ENCODE measurements around the gene CEACAM8.
"Not testable (repeated sequence)": the region's sequence is repeated elsewhere in the genome, so short reads cannot be mapped to it uniquely, and the experiment has no call there.

CEACAM8 gene

DNA sequence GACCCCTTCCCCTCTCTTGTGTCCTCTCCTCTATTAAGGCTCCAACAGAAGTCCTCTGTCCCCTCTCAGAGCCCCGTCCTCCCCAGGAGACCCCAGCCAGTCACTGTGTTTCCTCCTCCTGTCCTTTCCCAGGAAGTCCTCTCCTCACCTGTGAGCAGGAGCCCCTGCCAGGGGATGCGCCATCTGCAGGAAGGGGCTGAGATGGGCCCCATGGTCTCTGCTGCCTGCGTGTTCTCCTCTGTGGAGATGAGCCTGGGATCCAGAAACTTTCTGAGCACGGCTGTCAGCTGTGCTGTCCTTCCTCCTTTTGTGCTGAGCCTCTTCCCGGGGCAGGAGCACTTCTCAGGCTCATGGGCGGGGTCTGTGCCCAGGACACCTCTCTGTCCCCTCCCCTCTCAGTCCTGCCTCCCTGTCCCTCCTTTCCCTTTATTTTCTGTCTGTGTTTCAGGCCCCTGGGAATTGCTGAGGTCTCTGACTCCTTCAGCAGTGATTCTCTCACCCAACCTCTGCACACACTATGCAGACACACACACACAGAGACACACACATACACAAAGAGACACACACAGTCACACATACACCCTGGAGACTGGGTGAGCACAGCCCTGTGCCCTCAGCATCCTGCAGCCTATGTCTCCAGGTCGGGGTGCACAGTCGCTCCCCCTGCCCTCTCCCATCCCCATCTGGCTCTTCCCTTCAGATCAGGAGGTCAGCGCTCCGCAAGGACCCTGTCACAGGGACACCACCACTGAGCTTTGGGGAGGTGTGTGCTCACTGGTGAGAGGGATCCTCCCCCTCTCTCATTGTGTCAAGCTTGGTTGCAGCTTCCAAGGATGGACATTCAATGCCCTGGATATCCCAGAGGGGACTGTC, at the start of gene CEACAM8:
CEACAM8 (minus strand) TSS at position 308 of the 873 bp plus-strand sequence; CDS start at position 212, 96 bp downstream.
- H3K27me3 Mint-ChIP-seq, result peaks cover 58% of the 10 kb centered on the region
- no peaks in the 10 kb centered on the region for H3K9me3 Mint-ChIP-seq
- ATAC-seq (replicated peaks; ENCODE audit: extremely low read depth, poor library complexity, severe bottlenecking) (no peak), DNase-seq (ENCODE audit: low spot score in 2 of 2) (no peak)
- peaks cover 6% of the 10 kb centered on the region for H3K4me1 Mint-ChIP-seq
- H3K4me3 Mint-ChIP-seq, result no peak within 1 kb of the TSS
- H3K36me3 Mint-ChIP-seq (ENCODE audit: insufficient read depth), result no peaks in the 10 kb centered on the region
- no peak within 1 kb of the TSS for H3K27ac Mint-ChIP-seq (ENCODE audit: low read depth)

- not testable (repeated sequence) for H3K4me3 Mint-ChIP-seq, H3K27me3 Mint-ChIP-seq
Observed at GRCh38 chr19:42639324-42640092, 44.8 kb upstream of the CEACAM8 start.

GRCh38 chr19:42635233-42635539, 40.5 kb upstream of the CEACAM8 start:
- H3K36me3 Mint-ChIP-seq (ENCODE audit: insufficient read depth), result no peaks in the 10 kb centered on the region
- H3K4me3 Mint-ChIP-seq, result no peak overlapping the region
- H3K27ac Mint-ChIP-seq (ENCODE audit: low read depth), result no peak overlapping the region
- DNase-seq (ENCODE audit: low spot score in 2 of 2) (no peak), ATAC-seq (replicated peaks; ENCODE audit: extremely low read depth, poor library complexity, severe bottlenecking) (no peak)
- H3K27me3 Mint-ChIP-seq, result peaks cover 20% of the 10 kb centered on the region
- H3K9me3 Mint-ChIP-seq, result no peaks in the 10 kb centered on the region
- no peaks in the 10 kb centered on the region for H3K4me1 Mint-ChIP-seq

More at GRCh38 chr19:42639324-42640092, 44.8 kb upstream of the CEACAM8 start:
- not testable (repeated sequence) for H3K4me1 Mint-ChIP-seq; H3K36me3 Mint-ChIP-seq (ENCODE audit: insufficient read depth); H3K27ac Mint-ChIP-seq (ENCODE audit: low read depth); DNase-seq (ENCODE audit: low spot score in 2 of 2); ATAC-seq (replicated peaks; ENCODE audit: extremely low read depth, poor library complexity, severe bottlenecking); H3K9me3 Mint-ChIP-seq

DNA sequence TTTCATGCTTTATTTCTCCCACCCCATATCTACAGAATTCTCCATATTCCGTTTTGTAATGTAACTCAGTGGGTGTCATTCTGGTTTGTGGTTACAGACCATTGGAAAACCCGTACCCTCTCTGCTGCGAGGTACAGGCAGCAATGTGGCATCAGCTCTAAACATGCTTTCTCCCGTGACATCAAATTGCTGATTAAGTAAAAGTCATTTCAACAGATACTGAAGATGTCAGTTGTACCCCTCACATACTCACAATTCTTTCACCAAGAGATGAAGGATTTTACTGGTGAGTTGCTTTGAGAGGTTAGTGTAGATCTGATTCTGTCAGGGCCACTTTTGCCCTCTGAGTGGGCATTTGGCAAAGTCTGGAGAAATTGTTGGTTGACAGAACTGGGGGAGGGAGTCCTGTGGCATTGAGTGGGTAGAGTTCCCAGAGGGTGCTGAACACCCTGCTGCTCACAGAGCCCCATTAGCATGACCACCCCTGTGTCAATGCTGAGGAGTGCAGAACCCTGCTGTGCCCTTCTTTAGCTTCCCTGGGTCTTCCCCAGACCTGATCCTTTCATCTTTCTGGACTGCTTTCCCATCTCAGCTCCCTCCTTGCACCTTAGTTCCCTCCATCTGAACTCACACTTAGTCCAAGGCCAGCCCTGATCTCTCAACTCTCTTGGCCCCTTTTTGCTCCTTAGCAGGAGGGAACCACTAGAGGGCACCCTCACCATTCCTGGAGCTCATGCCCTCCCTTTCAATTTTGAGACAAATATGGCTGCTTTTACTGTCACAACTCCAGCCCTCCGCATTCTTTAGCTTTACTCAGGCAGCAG, 39.9 kb upstream of the CEACAM8 start:
- H3K4me1 Mint-ChIP-seq, result no peaks in the 10 kb centered on the region
- H3K9me3 Mint-ChIP-seq, result no peaks in the 10 kb centered on the region
- no peaks in the 10 kb centered on the region for H3K36me3 Mint-ChIP-seq (ENCODE audit: insufficient read depth)
- H3K27me3 Mint-ChIP-seq, result peaks cover 20% of the 10 kb centered on the region
- no peak for ATAC-seq (replicated peaks; ENCODE audit: extremely low read depth, poor library complexity, severe bottlenecking)
- DNase-seq (ENCODE audit: low spot score in 2 of 2), result no peak
- H3K27ac Mint-ChIP-seq (ENCODE audit: low read depth), result no peak overlapping the region
- H3K4me3 Mint-ChIP-seq, result no peak overlapping the region

GRCh38 chr19:42629191-42629590, 34.5 kb upstream of the CEACAM8 start:
- peaks cover 52% of the 10 kb centered on the region for H3K27me3 Mint-ChIP-seq
- H3K36me3 Mint-ChIP-seq (ENCODE audit: insufficient read depth), result no peaks in the 10 kb centered on the region
- H3K9me3 Mint-ChIP-seq, result no peaks in the 10 kb centered on the region
- DNase-seq (ENCODE audit: low spot score in 2 of 2) (no peak), ATAC-seq (replicated peaks; ENCODE audit: extremely low read depth, poor library complexity, severe bottlenecking) (no peak)
- no peak overlapping the region for H3K4me3 Mint-ChIP-seq
- H3K27ac Mint-ChIP-seq (ENCODE audit: low read depth), result no peak overlapping the region
- H3K4me1 Mint-ChIP-seq, result no peaks in the 10 kb centered on the region

DNA sequence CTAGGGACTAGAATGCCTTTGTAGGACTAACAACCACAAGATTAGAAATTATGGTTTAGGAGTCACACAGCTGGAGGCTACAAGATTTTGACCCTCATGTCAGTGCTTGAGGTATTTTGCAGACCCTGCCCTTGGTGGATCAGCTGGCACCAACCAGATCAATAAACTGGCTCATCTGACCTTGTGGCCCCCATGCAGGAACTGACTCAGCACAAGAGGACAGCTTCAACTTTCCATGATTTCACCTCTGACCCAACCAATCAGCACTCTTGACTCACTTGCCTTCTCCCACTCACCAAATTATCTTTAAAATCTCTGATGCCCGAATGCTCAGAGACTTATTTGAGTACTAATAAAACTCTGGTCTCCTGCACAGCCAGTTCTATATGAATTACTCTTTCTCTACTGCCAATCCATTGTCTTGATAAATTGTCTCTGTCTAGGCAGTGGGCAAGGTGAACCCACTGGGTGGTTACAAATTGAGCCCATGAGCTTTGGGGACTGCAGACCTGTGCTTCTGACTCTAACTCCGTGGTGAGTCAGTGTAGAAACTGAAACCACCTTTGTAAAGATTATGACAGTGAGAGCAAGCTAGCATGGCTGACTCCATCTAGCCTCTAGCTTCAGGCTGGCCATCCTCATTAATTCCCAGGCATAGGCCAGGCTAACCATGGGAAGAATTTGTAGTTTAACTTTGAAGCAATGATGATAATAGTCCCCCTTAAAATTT, 33.9 kb upstream of the CEACAM8 start:
- DNase-seq (ENCODE audit: low spot score in 2 of 2), result no peak
- no peaks in the 10 kb centered on the region for H3K9me3 Mint-ChIP-seq
- no peak for ATAC-seq (replicated peaks; ENCODE audit: extremely low read depth, poor library complexity, severe bottlenecking)
- no peak overlapping the region for H3K27ac Mint-ChIP-seq (ENCODE audit: low read depth)
- H3K4me1 Mint-ChIP-seq, result no peaks in the 10 kb centered on the region
- H3K4me3 Mint-ChIP-seq, result no peak overlapping the region
- peaks cover 58% of the 10 kb centered on the region for H3K27me3 Mint-ChIP-seq
- H3K36me3 Mint-ChIP-seq (ENCODE audit: insufficient read depth), result no peaks in the 10 kb centered on the region

DNA sequence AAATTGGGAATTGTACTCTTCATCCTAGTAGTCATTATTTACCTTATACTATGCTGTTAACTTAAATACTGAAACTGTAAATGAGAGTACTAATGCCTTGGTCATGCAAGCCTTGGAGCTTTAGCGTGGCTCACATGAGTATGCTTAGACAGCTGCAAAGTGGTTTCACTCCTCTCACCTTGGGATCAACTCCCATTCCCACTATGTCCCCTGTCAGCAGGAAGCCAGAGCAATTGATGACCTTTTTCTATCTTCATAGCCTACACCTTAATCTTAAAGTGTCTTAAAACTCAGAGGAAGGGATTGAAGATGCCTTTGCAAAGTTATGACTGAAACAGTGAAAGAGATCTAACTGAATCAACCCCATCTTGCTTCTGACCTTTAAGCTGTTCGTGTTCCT, 33.2 kb upstream of the CEACAM8 start:
- Mint-ChIP-seq H3K9me3 (no peaks in the 10 kb centered on the region), H3K4me1 (no peaks in the 10 kb centered on the region), H3K27me3 (peaks cover 56% of the 10 kb centered on the region), H3K36me3 (ENCODE audit: insufficient read depth) (no peaks in the 10 kb centered on the region), H3K27ac (ENCODE audit: low read depth) (no peak overlapping the region), H3K4me3 (no peak overlapping the region)
- ATAC-seq (replicated peaks; ENCODE audit: extremely low read depth, poor library complexity, severe bottlenecking) (no peak), DNase-seq (ENCODE audit: low spot score in 2 of 2) (no peak)

GRCh38 chr19:42626181-42626580, 31.5 kb upstream of the CEACAM8 start:
- Mint-ChIP-seq H3K4me1 (no peaks in the 10 kb centered on the region), H3K36me3 (ENCODE audit: insufficient read depth) (no peaks in the 10 kb centered on the region), H3K4me3 (no peak overlapping the region), H3K27me3 (peaks cover 53% of the 10 kb centered on the region), H3K9me3 (no peaks in the 10 kb centered on the region), H3K27ac (ENCODE audit: low read depth) (no peak overlapping the region)
- ATAC-seq (replicated peaks; ENCODE audit: extremely low read depth, poor library complexity, severe bottlenecking) (no peak), DNase-seq (ENCODE audit: low spot score in 2 of 2) (no peak)

DNA sequence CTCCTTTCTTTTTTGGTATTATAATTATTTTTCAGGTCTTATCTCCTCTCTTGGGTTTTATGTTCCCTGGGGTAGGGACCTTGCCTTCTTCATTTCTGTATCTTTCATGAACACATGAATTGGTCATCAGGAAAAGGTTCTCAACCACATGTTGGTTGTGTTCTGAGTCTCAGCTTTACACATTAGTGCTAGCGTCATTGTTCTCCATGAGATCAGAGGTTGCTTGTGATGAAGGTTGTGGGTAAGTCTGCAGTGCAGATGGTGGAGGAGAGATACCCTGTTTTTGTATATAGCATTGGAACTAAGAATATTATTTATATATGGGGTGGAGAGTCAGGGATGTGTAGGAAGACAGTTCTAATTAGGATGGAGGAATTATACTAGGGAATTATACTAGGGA, 24.5 kb upstream of the CEACAM8 start:
- ATAC-seq (replicated peaks; ENCODE audit: extremely low read depth, poor library complexity, severe bottlenecking) (no peak), DNase-seq (ENCODE audit: low spot score in 2 of 2) (no peak)
- Mint-ChIP-seq H3K4me3 (no peak overlapping the region), H3K4me1 (no peaks in the 10 kb centered on the region), H3K36me3 (ENCODE audit: insufficient read depth) (no peaks in the 10 kb centered on the region), H3K9me3 (no peaks in the 10 kb centered on the region), H3K27ac (ENCODE audit: low read depth) (no peak overlapping the region), H3K27me3 (peaks cover 65% of the 10 kb centered on the region)

DNA sequence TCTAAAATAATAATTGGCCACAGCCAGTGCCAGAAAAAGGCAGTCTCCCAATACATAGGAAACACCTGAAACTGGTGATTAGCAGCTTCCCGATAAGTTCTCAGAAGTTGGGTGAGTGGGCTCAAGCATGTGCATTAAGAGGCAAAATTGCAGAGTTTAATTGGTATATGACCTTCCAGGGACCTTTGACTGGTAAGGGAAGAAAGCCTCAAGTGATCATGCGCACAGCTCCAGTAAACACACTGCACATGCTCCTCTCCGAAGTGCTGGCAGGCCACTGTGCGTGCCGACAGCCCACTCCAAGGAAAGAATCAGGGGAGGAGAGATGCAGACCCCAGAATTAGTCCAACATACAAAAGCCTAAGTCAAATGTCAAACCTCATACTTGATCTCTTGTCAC, 18.9 kb upstream of the CEACAM8 start:
- H3K4me1 Mint-ChIP-seq, result no peaks in the 10 kb centered on the region
- ATAC-seq (replicated peaks; ENCODE audit: extremely low read depth, poor library complexity, severe bottlenecking) (no peak), DNase-seq (ENCODE audit: low spot score in 2 of 2) (no peak)
- no peak overlapping the region for H3K4me3 Mint-ChIP-seq
- H3K27ac Mint-ChIP-seq (ENCODE audit: low read depth), result no peak overlapping the region
- H3K36me3 Mint-ChIP-seq (ENCODE audit: insufficient read depth), result no peaks in the 10 kb centered on the region
- no peaks in the 10 kb centered on the region for H3K9me3 Mint-ChIP-seq
- peaks cover 47% of the 10 kb centered on the region for H3K27me3 Mint-ChIP-seq

- H3K36me3 Mint-ChIP-seq (ENCODE audit: insufficient read depth); DNase-seq (ENCODE audit: low spot score in 2 of 2); H3K27ac Mint-ChIP-seq (ENCODE audit: low read depth); ATAC-seq (replicated peaks; ENCODE audit: extremely low read depth, poor library complexity, severe bottlenecking); H3K4me1 Mint-ChIP-seq; H3K9me3 Mint-ChIP-seq; H3K4me3 Mint-ChIP-seq: not testable (repeated sequence)
- H3K27me3 Mint-ChIP-seq, result peaks cover 68% of the 10 kb centered on the region
Observed at GRCh38 chr19:42610401-42610915, 15.7 kb upstream of the CEACAM8 start.

All from central memory CD8-positive, alpha-beta T cell (primary cell).